GM19240 (cell line): ENCODE data around the gene ZNF618.

ENCODE experiments used
- DNase-seq: peaks from one replicate; pipeline ENCODE4 v3.0.0; 2011; ENCODE audit warnings: low spot score; ENCODE audit not compliant: insufficient read length

ZNF618 gene

DNA sequence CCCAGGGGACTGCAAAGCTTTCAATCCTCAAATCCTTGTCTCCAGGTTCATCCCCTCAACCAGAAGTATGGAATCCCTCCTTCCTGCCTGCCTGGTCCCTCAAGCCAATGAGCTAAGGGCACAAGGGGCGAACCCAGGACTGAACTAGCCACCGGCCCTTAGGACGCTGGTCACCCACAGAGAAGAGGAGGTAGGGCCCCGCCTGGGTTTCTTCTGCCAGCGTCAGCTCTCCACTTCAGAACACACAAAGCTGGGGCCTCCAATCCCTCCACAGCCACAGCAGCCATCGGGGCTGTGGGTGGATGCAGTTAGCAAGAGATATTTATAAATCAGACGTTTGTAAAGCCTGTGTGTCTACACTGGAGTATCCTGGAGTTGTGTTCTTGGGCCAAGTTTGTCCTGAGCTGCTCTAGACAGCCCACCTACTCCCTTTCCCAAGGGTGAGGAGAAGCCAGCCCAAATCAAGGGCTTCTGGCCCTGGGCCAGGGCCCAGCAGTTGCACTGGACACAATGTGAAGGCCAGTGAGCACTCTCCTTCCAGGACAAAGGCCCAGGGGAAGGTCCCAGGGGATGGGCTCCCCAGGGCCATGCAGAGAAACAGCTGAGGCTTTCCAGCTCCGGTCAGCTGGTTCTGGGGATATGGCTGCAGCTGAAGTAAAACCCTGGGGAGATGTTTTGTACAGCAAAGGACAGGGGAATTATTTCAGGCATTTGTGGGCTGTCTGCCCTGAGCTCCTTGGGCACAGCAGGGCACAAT, 183.1 kb downstream of the ZNF618 start:
- no peak for DNase-seq

- DNase-seq = no peak
Observed at GRCh38 chr9:114060070-114060469, 184.0 kb downstream of the ZNF618 start.

DNA sequence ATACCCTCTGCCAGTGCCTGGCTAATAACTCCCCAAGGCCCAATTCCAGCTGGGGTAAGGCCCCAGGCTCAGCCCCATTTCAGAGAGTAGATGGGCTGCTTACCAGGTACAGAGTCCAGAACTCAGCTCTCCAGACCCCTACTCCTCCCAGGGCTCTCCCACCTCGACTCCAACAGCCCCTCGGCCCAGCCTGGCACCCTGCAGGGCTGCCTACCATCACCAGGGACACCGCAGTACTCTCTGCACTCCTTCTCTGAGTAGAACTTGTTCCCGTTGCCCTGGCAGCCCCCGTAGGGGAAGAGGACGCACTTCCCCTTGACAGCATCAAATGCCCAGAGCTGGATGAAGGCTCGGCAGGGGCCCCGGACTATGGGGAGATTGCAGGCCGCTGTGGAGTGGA, 184.6 kb downstream of the ZNF618 start:
- DNase-seq = no peak

DNA sequence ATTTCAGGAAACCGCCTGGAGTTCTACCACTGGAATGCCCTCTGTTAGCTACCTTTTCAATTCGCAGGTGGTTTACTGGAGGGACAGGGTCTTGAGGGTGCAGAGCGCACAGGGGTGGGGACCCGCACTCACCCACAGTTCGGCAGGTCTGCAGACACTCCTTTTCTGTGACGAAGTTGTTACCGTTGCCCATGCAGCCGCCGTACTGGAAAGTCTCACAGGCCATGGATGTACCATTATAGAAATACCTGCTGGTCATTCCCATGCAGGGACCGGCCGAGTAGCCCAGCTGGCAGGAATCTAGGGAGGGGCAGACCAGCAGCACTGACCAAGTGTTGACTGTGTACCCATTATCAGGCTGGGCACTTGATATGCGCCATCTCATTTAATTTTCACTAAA, 185.2 kb downstream of the ZNF618 start:
- DNase-seq = no peak

GRCh38 chr9:114061830-114062474, 185.8 kb downstream of the ZNF618 start:
- no peak for DNase-seq

GRCh38 chr9:114065304-114065703, 189.2 kb downstream of the ZNF618 start:
- no peak for DNase-seq

DNA sequence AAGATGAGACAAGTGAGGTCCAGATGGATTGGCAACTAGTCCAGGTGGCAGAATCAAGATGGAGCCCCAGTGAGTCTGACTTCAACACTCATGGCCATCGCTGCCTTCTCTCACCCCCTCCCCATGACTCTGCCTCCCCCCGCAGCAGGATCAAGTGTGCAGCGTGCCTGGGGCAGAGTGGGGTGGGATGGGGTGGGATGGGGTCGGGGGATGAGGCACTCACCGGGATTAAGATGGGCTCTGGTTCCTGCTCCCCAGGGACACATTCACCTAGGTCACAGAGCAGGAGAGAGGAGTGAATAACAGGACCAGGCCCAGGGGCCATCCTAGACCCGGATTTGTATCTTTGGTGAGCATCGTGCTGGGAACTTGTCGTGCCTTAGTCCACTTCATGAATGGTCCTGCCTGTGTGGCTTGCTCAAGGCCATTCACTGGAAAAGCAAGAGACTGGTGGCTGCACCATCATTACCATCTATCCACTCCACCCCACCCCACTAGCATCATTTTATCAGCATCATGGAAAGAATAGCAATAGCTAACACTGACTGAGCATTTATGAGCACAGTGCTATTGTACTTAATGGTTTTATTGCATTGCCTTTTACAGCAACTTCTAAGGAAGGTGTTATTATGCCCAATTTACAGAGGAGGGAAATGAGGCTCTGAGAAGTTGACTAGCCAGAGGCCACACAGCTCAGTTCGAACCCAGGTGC, 193.5 kb downstream of the ZNF618 start:
- no peak for DNase-seq

GRCh38 chr9:114070188-114071103, 194.3 kb downstream of the ZNF618 start:
- DNase-seq = no peak

- DNase-seq = no peak
Observed at GRCh38 chr9:114071197-114071795, 195.2 kb downstream of the ZNF618 start.

DNA sequence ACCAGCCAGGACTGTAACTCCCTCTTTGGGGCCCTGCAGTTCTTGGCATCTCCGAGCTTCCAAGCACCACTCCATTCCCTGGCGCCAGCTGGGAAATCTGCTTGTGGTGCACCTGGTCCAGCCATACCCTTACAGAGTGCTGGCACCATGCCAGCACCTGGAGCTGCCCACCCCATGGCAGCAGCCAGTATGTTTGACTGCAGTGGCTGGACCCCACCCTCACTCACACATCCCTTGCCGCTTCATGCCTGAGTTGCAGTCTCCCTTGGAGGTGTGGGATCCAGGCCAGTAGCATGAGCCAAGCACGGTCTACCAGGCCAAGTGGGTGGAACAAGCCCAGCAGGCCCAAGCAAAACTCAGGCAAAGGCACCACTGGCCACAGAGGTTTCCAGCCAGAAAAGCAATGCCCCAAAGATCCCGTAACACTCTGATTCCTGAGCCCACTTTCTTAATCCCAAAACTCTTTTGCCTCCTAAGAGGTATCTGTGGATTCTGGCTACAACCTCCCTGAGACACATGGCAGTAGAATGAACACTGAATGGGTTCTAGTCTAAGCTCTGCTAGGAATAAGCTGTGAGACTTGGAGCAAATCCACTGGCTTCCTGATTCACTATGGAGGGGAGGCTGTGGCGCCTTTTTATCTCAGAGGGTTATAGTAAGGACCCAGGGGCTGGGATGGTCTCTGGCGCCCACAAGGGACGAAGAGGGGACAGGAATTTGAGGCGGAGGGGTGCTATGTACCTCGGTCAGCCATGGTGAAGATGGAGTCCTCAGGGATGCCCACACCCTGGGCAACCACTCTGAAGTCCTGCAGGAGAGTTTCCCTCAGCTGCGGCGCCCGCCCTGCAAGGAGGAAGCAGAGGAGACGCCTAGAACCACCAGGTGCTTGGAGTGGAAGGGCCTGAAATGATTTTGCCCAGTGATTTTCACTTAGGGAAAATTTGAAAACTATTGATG, 196.4 kb downstream of the ZNF618 start:
- DNase-seq = no peak

- no peak for DNase-seq
Observed at GRCh38 chr9:114075602-114076001, 199.5 kb downstream of the ZNF618 start.

GRCh38 chr9:114076237-114077161, 200.4 kb downstream of the ZNF618 start:
- DNase-seq = no peak

DNA sequence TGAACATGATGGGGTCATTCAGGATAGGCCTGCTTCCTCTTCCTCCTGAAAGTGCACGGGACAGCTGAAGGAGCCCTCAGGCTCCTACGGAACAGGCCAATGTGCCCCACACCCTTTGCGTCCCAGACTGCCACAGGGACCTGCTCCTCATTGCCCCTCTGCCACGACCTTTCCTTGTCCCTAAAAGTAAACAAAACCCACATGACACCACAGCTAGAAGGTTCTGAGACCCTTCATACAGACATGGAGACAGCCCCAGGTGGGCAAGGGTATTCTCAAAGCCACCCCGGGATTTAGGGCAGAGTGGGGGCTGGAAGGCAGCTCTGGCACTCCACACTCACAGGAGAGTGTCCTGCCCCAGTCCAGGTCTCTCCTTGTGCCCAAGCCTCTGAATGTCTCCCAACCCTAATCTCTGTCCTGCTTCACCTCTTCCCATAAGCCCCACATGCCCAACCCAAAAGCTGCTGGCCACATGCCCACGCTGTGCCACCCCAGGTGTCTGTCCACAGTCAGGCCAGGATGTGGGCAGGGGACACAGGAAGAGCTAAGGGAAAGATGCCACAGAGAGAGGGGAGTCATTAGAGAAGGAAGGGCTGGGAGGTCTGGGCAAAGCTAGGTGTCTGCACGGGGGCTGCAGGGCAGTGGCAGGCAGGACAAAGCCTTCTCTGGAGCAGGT, 201.2 kb downstream of the ZNF618 start:
- no peak for DNase-seq

DNA sequence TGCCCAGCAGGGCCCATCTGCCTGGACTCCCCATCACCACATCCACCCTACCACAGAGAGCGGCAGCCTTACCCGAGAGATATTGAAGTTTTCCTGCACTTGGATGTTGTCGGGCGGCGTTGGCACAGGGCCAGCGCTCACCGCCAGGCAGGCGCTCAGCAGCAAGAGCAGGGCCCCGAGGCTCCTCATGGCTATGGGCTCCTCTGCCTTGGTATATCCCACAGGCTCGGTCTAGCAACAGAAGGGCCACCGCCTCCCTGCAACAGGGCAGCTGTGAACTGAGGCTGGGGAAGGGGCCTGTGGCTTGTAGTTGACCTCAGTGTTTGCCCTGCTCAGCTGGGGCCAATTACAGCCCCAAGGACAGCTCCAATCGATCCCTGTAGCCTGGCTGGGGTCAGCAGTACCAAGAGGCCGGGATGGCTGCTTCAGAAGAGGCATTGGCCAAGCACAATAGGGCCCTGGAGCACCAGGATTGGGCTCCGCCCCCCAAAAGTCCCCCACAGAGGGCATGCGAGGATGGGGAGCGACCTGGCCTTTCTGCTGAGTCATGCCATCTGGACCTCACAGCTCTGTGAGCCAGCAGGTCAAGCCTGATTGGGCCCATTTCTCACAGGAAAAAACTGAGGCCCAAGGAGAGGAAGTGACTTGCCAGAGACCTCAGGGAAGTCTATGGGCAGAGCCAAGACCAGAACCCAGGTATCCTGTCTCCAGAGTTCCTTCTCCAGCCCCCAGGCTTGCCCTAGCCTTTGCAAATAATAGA, 202.1 kb downstream of the ZNF618 start, which contains the start of gene AMBP:
AMBP (minus strand) TSS at position 280 of the 760 bp plus-strand sequence; CDS start at position 189, 91 bp downstream.
- DNase-seq = no peak

DNA sequence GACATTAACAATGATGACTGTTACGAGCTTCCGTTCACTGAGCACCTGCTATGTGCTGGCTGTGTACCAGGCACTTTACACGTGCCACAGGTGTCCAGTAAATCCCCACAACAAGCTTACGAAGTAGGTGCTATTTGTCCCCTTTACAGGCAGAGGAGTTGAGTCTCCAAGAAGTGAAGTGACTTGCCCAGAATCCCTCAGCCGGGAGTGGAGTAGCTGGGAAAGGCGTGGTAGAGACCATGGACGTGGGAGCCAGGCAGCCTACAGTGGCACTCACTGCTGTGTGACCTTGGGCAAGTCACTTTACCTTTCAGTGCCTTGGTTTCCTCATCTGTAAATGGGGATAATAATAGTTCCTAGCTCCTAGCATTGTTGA, 202.7 kb downstream of the ZNF618 start:
- no peak for DNase-seq

GRCh38 chr9:114080195-114080772, 204.2 kb downstream of the ZNF618 start:
- no peak for DNase-seq
